ENCODE results near the gene CARNS1. TPM values are rescaled to one million over a fixed set of nuclear protein-coding genes. Genes with fewer than 3 reads are reported as not detected.

The CARNS1 gene
- total RNA-seq, 1 donor from 2014 or later = 17.2 TPM

GRCh38 chr11:67370351-67371076 is 45.0 kb upstream of the CARNS1 start:
- Histone ChIP-seq H3K9ac (ENCODE audit: low read depth in 1 of 3, low read length in 3 of 3) (no peak overlapping the region), H3K4me3 (ENCODE audit: low read length in 3 of 3) (no peak overlapping the region), H3K27me3 (ENCODE audit: control insufficient read depth in 3 of 3, insufficient read depth in 3 of 3, low read length in 3 of 3) (peaks cover 22 to 54% (median 48%) of the 10 kb centered on the region in 3 donors)

GRCh38 chr11:67371189-67371910 is 44.1 kb upstream of the CARNS1 start:
- Histone ChIP-seq H3K36me3 (ENCODE audit: control insufficient read depth in 3 of 3, insufficient read depth in 3 of 3, low read length in 3 of 3) (no peaks in the 10 kb centered on the region), H3K4me1 (ENCODE audit: control insufficient read depth in 3 of 3, insufficient read depth in 3 of 3, low read length in 3 of 3) (peaks cover 18 to 35% (median 33%) of the 10 kb centered on the region in 3 donors), H3K4me3 (ENCODE audit: low read length in 3 of 3) (no peak overlapping the region), H3K27me3 (ENCODE audit: control insufficient read depth in 3 of 3, insufficient read depth in 3 of 3, low read length in 3 of 3) (peaks cover 22 to 56% (median 51%) of the 10 kb centered on the region in 3 donors), H3K9me3 (ENCODE audit: control insufficient read depth in 3 of 3, low read length in 3 of 3) (no peaks in the 10 kb centered on the region), H3K27ac (ENCODE audit: low read depth, low read length) (peak overlapping the region; percentile 19), H3K9ac (ENCODE audit: low read depth in 1 of 3, low read length in 3 of 3) (no peak overlapping the region)

More at GRCh38 chr11:67370351-67371076, 45.0 kb upstream of the CARNS1 start:
- H3K27ac ChIP-seq (ENCODE audit: low read depth, low read length) = no peak overlapping the region
- H3K4me1 ChIP-seq (ENCODE audit: control insufficient read depth in 3 of 3, insufficient read depth in 3 of 3, low read length in 3 of 3) = peaks cover 23 to 42% (median 33%) of the 10 kb centered on the region in 3 donors
- no peaks in the 10 kb centered on the region for H3K36me3 ChIP-seq (ENCODE audit: control insufficient read depth in 3 of 3, insufficient read depth in 3 of 3, low read length in 3 of 3)
- H3K9me3 ChIP-seq (ENCODE audit: control insufficient read depth in 3 of 3, low read length in 3 of 3) = no peaks in the 10 kb centered on the region

- no peaks in the 10 kb centered on the region for H3K36me3 ChIP-seq (ENCODE audit: control insufficient read depth in 3 of 3, insufficient read depth in 3 of 3, low read length in 3 of 3)
- H3K9ac ChIP-seq (ENCODE audit: low read depth in 1 of 3, low read length in 3 of 3) = peak overlapping the region in 1 of 3 donors; percentile 45
- H3K27ac ChIP-seq (ENCODE audit: low read depth, low read length) = peak overlapping the region; percentile 19
- peaks cover 21 to 57% (median 56%) of the 10 kb centered on the region in 3 donors for H3K27me3 ChIP-seq (ENCODE audit: control insufficient read depth in 3 of 3, insufficient read depth in 3 of 3, low read length in 3 of 3)
- no peaks in the 10 kb centered on the region for H3K9me3 ChIP-seq (ENCODE audit: control insufficient read depth in 3 of 3, low read length in 3 of 3)
- peak overlapping the region in 2 of 3 donors; percentile 23 to 35 for H3K4me3 ChIP-seq (ENCODE audit: low read length in 3 of 3)
- H3K4me1 ChIP-seq (ENCODE audit: control insufficient read depth in 3 of 3, insufficient read depth in 3 of 3, low read length in 3 of 3) = peaks cover 16 to 31% (median 29%) of the 10 kb centered on the region in 3 donors
Observed at GRCh38 chr11:67371911-67372320, 43.6 kb upstream of the CARNS1 start.

GRCh38 chr11:67372321-67372992 is 43.0 kb upstream of the CARNS1 start:
- peak overlapping the region; percentile 19 for H3K27ac ChIP-seq (ENCODE audit: low read depth, low read length)
- no peaks in the 10 kb centered on the region for H3K9me3 ChIP-seq (ENCODE audit: control insufficient read depth in 3 of 3, low read length in 3 of 3)
- H3K4me3 ChIP-seq (ENCODE audit: low read length in 3 of 3) = peak overlapping the region in 2 of 3 donors; percentile 50 to 60
- peaks cover 21 to 58% (median 58%) of the 10 kb centered on the region in 3 donors for H3K27me3 ChIP-seq (ENCODE audit: control insufficient read depth in 3 of 3, insufficient read depth in 3 of 3, low read length in 3 of 3)
- peaks cover 16 to 31% (median 27%) of the 10 kb centered on the region in 3 donors for H3K4me1 ChIP-seq (ENCODE audit: control insufficient read depth in 3 of 3, insufficient read depth in 3 of 3, low read length in 3 of 3)
- no peaks in the 10 kb centered on the region for H3K36me3 ChIP-seq (ENCODE audit: control insufficient read depth in 3 of 3, insufficient read depth in 3 of 3, low read length in 3 of 3)
- H3K9ac ChIP-seq (ENCODE audit: low read depth in 1 of 3, low read length in 3 of 3) = peak overlapping the region in 1 of 3 donors; percentile 66

GRCh38 chr11:67372993-67373647 is 42.4 kb upstream of the CARNS1 start, which contains the start of gene CLCF1:
Gene CLCF1, minus strand, starts transcription at chr11:67373598. Its CDS starts 59 bp downstream, at chr11:67373539.
- Histone ChIP-seq H3K9me3 (ENCODE audit: control insufficient read depth in 3 of 3, low read length in 3 of 3) (no peaks in the 10 kb centered on the region), H3K27ac (ENCODE audit: low read depth, low read length) (peak within 1 kb of the TSS; percentile 71)

GRCh38 chr11:67373648-67374570 is 41.6 kb upstream of the CARNS1 start:
- H3K4me1 ChIP-seq (ENCODE audit: control insufficient read depth in 3 of 3, insufficient read depth in 3 of 3, low read length in 3 of 3) = peaks cover 16 to 31% (median 21%) of the 10 kb centered on the region in 3 donors
- peak overlapping the region; percentile 71 for H3K27ac ChIP-seq (ENCODE audit: low read depth, low read length)
- H3K4me3 ChIP-seq (ENCODE audit: low read length in 3 of 3) = peak overlapping the region; percentile 48 to 63 (median 50)
- no peaks in the 10 kb centered on the region for H3K9me3 ChIP-seq (ENCODE audit: control insufficient read depth in 3 of 3, low read length in 3 of 3)
- H3K36me3 ChIP-seq (ENCODE audit: control insufficient read depth in 3 of 3, insufficient read depth in 3 of 3, low read length in 3 of 3) = no peaks in the 10 kb centered on the region
- peak overlapping the region; percentile 51 to 65 (median 54) for H3K9ac ChIP-seq (ENCODE audit: low read depth in 1 of 3, low read length in 3 of 3)
- H3K27me3 ChIP-seq (ENCODE audit: control insufficient read depth in 3 of 3, insufficient read depth in 3 of 3, low read length in 3 of 3) = peaks cover 18 to 52% (median 52%) of the 10 kb centered on the region in 3 donors

More at GRCh38 chr11:67372993-67373647, 42.4 kb upstream of the CARNS1 start, which contains the start of gene CLCF1:
- peak within 1 kb of the TSS; percentile 51 to 68 (median 65) for H3K9ac ChIP-seq (ENCODE audit: low read depth in 1 of 3, low read length in 3 of 3)
- peaks cover 21 to 58% (median 54%) of the 10 kb centered on the region in 3 donors for H3K27me3 ChIP-seq (ENCODE audit: control insufficient read depth in 3 of 3, insufficient read depth in 3 of 3, low read length in 3 of 3)
- H3K36me3 ChIP-seq (ENCODE audit: control insufficient read depth in 3 of 3, insufficient read depth in 3 of 3, low read length in 3 of 3) = no peaks in the 10 kb centered on the region
- H3K4me1 ChIP-seq (ENCODE audit: control insufficient read depth in 3 of 3, insufficient read depth in 3 of 3, low read length in 3 of 3) = peaks cover 16 to 31% (median 25%) of the 10 kb centered on the region in 3 donors
- peak within 1 kb of the TSS; percentile 48 to 63 (median 50) for H3K4me3 ChIP-seq (ENCODE audit: low read length in 3 of 3)

- Histone ChIP-seq H3K27ac (ENCODE audit: low read depth, low read length) (peak overlapping the region; percentile 71), H3K27me3 (ENCODE audit: control insufficient read depth in 3 of 3, insufficient read depth in 3 of 3, low read length in 3 of 3) (peaks cover 18 to 48% (median 44%) of the 10 kb centered on the region in 3 donors), H3K9me3 (ENCODE audit: control insufficient read depth in 3 of 3, low read length in 3 of 3) (no peaks in the 10 kb centered on the region), H3K4me1 (ENCODE audit: control insufficient read depth in 3 of 3, insufficient read depth in 3 of 3, low read length in 3 of 3) (peaks cover 16 to 28% (median 21%) of the 10 kb centered on the region in 3 donors), H3K9ac (ENCODE audit: low read depth in 1 of 3, low read length in 3 of 3) (peak overlapping the region in 2 of 3 donors; percentile 51 to 54), H3K4me3 (ENCODE audit: low read length in 3 of 3) (peak overlapping the region in 1 of 3 donors; percentile 50), H3K36me3 (ENCODE audit: control insufficient read depth in 3 of 3, insufficient read depth in 3 of 3, low read length in 3 of 3) (no peaks in the 10 kb centered on the region)
Observed at GRCh38 chr11:67374571-67375281, 40.8 kb upstream of the CARNS1 start.

- Histone ChIP-seq H3K9ac (ENCODE audit: low read depth in 1 of 3, low read length in 3 of 3) (no peak overlapping the region), H3K4me1 (ENCODE audit: control insufficient read depth in 3 of 3, insufficient read depth in 3 of 3, low read length in 3 of 3) (peaks cover 16 to 27% (median 21%) of the 10 kb centered on the region in 3 donors), H3K4me3 (ENCODE audit: low read length in 3 of 3) (no peak overlapping the region), H3K36me3 (ENCODE audit: control insufficient read depth in 3 of 3, insufficient read depth in 3 of 3, low read length in 3 of 3) (no peaks in the 10 kb centered on the region), H3K27ac (ENCODE audit: low read depth, low read length) (no peak overlapping the region), H3K9me3 (ENCODE audit: control insufficient read depth in 3 of 3, low read length in 3 of 3) (no peaks in the 10 kb centered on the region), H3K27me3 (ENCODE audit: control insufficient read depth in 3 of 3, insufficient read depth in 3 of 3, low read length in 3 of 3) (peaks cover 18 to 44% (median 40%) of the 10 kb centered on the region in 3 donors)
Observed at GRCh38 chr11:67375320-67376055, 40.0 kb upstream of the CARNS1 start.
